Measurements from ENCODE around the gene FUCA1. TPM values are rescaled to one million over a fixed set of nuclear protein-coding genes. Genes with fewer than 3 reads are reported as not detected.

FUCA1 gene
- total and polyA plus RNA-seq, 10 of the 15 experiments (the other 5 are each of a cell fraction or from before 2014, with no cell fraction given): 33.3 to 117 (median 52.6) TPM

DNA sequence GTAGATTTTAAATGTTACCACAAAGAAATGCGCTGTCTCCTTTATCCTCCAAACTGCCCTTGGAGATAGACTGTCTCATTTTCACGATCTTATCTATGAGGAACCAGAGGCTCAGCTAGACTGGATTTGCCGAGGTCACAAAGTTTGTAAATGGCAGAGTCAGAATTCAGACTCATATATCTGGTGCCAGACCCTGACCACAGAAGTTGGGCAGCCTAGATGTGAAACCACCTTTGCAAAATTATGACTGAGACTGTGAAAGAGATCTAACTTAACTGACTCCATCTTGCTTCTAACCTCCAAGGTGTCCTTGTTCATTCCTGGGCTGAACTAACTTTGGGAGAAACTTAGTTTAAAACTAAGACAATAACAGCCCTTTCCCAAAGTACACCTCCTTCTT is 31.0 kb upstream of the FUCA1 start (continued):
- TF ChIP-seq PAX5 (IDR thresholded peaks at IDR 0.05; ENCODE audit: borderline replicate concordance, low read depth, low read length) (no peak), JUNB (IDR thresholded peaks at IDR 0.05) (no peak; the same call in 1 of the 2 replicates), FOXM1 (IDR thresholded peaks at IDR 0.05; ENCODE audit: low read depth, low read length) (peak; percentile 48; the same call in 1 of the 2 replicates), MEF2B (IDR thresholded peaks at IDR 0.05; ENCODE audit: partially characterized antibody, poor library complexity, severe bottlenecking) (no peak), CHD2 (IDR thresholded peaks at IDR 0.05; ENCODE audit: borderline replicate concordance, low read depth, low read length) (no peak), SPI1 (IDR thresholded peaks at IDR 0.05; ENCODE audit: borderline replicate concordance, insufficient read depth, low read depth, low read length) (no peak), CHD4 (IDR thresholded peaks at IDR 0.05) (no peak), RUNX3 (IDR thresholded peaks at IDR 0.05; ENCODE audit: low read length) (peak; percentile 92), RB1 (IDR thresholded peaks at IDR 0.05; ENCODE audit: borderline replicate concordance) (no peak)
- TF ChIP-seq, protein P1, sequence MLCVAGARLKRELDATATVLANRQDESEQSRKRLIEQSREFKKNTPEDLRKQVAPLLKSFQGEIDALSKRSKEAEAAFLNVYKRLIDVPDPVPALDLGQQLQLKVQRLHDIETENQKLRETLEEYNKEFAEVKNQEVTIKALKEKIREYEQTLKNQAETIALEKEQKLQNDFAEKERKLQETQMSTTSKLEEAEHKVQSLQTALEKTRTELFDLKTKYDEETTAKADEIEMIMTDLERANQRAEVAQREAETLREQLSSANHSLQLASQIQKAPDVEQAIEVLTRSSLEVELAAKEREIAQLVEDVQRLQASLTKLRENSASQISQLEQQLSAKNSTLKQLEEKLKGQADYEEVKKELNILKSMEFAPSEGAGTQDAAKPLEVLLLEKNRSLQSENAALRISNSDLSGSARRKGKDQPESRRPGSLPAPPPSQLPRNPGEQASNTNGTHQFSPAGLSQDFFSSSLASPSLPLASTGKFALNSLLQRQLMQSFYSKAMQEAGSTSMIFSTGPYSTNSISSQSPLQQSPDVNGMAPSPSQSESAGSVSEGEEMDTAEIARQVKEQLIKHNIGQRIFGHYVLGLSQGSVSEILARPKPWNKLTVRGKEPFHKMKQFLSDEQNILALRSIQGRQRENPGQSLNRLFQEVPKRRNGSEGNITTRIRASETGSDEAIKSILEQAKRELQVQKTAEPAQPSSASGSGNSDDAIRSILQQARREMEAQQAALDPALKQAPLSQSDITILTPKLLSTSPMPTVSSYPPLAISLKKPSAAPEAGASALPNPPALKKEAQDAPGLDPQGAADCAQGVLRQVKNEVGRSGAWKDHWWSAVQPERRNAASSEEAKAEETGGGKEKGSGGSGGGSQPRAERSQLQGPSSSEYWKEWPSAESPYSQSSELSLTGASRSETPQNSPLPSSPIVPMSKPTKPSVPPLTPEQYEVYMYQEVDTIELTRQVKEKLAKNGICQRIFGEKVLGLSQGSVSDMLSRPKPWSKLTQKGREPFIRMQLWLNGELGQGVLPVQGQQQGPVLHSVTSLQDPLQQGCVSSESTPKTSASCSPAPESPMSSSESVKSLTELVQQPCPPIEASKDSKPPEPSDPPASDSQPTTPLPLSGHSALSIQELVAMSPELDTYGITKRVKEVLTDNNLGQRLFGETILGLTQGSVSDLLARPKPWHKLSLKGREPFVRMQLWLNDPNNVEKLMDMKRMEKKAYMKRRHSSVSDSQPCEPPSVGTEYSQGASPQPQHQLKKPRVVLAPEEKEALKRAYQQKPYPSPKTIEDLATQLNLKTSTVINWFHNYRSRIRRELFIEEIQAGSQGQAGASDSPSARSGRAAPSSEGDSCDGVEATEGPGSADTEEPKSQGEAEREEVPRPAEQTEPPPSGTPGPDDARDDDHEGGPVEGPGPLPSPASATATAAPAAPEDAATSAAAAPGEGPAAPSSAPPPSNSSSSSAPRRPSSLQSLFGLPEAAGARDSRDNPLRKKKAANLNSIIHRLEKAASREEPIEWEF (IDR thresholded peaks at IDR 0.05; ENCODE audit: insufficient replicate concordance, low read depth, low read length): no peak
- TF ChIP-seq, protein P2, sequence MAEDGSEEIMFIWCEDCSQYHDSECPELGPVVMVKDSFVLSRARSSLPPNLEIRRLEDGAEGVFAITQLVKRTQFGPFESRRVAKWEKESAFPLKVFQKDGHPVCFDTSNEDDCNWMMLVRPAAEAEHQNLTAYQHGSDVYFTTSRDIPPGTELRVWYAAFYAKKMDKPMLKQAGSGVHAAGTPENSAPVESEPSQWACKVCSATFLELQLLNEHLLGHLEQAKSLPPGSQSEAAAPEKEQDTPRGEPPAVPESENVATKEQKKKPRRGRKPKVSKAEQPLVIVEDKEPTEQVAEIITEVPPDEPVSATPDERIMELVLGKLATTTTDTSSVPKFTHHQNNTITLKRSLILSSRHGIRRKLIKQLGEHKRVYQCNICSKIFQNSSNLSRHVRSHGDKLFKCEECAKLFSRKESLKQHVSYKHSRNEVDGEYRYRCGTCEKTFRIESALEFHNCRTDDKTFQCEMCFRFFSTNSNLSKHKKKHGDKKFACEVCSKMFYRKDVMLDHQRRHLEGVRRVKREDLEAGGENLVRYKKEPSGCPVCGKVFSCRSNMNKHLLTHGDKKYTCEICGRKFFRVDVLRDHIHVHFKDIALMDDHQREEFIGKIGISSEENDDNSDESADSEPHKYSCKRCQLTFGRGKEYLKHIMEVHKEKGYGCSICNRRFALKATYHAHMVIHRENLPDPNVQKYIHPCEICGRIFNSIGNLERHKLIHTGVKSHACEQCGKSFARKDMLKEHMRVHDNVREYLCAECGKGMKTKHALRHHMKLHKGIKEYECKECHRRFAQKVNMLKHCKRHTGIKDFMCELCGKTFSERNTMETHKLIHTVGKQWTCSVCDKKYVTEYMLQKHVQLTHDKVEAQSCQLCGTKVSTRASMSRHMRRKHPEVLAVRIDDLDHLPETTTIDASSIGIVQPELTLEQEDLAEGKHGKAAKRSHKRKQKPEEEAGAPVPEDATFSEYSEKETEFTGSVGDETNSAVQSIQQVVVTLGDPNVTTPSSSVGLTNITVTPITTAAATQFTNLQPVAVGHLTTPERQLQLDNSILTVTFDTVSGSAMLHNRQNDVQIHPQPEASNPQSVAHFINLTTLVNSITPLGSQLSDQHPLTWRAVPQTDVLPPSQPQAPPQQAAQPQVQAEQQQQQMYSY (CRISPR knock-in tag; IDR thresholded peaks at IDR 0.05): no peak
